Uterus (tissue), 2 donors: ENCODE data around the gene DAP.

Experiments used
- CTCF ChIP-seq, 4 experiments: fragments of 200-600 bp in 2 of 4; fragments of 450-650 bp in 2 of 4; sonication (generic) in 2 of 4; IDR thresholded peaks; one replicate each; pipeline ENCODE4 v1.5.1; 2016 to 2019; ENCODE audit warnings: antibody characterized with exemption in 4 of 4, mild to moderate bottlenecking in 2 of 4, moderate library complexity in 1 of 4
- POLR2A ChIP-seq, 2 donors: fragments of 450-650 bp; IDR thresholded peaks; one replicate each; pipeline ENCODE4 v1.6.1; 2016; ENCODE audit warnings: antibody characterized with exemption in 2 of 2, mild to moderate bottlenecking in 1 of 2, moderate library complexity in 1 of 2

- no peak for TF ChIP-seq POLR2A (IDR thresholded peaks at IDR 0.05)
- no peak for TF ChIP-seq CTCF (IDR thresholded peaks at IDR 0.05)
Measured at GRCh38 chr5:10631316-10631996, 129.6 kb downstream of the DAP start.
